Endodermal cell (in vitro differentiated cells): ENCODE measurements around the gene NPEPL1. TPM values are rescaled to one million over a fixed set of nuclear protein-coding genes. Genes with fewer than 3 reads are reported as not detected.
A peak's percentile ranks its signal among the peaks of the same experiment; 100 is the strongest.

ENCODE experiments used
- DNase-seq: peaks from one replicate; pipeline ENCODE4 v3.0.0-alpha.2; 2017
- H3K27ac ChIP-seq: 2 replicates; pipeline ENCODE4 v1.5.1; 2013; ENCODE audit warnings: mild to moderate bottlenecking, low read depth, low read length, moderate library complexity
- H3K27me3 ChIP-seq: 2 replicates; pipeline ENCODE4 v1.6.1; 2013; ENCODE audit warnings: mild to moderate bottlenecking, low read length, moderate library complexity; ENCODE audit not compliant: insufficient read depth, control insufficient read depth, poor library complexity, severe bottlenecking
- H3K36me3 ChIP-seq: 2 replicates; pipeline ENCODE4 v1.7.0; 2013; ENCODE audit warnings: mild to moderate bottlenecking, low read length, moderate library complexity; ENCODE audit not compliant: control insufficient read depth, insufficient read depth
- H3K4me1 ChIP-seq: one replicate; pipeline ENCODE4 v1.7.0; 2013; ENCODE audit warnings: low read length; ENCODE audit not compliant: control insufficient read depth, insufficient read depth
- H3K4me3 ChIP-seq: 2 replicates; pipeline ENCODE4 v1.5.1; 2013; ENCODE audit warnings: mild to moderate bottlenecking, low read length, moderate library complexity
- H3K9ac ChIP-seq: 2 replicates; pipeline ENCODE4 v1.6.1; 2013; ENCODE audit warnings: mild to moderate bottlenecking, low read length, moderate library complexity; ENCODE audit not compliant: poor library complexity, severe bottlenecking; ENCODE audit errors: extremely low read depth
- H3K9me3 ChIP-seq: 2 replicates; pipeline ENCODE4 v1.6.1; 2013; ENCODE audit warnings: mild to moderate bottlenecking, low read length, moderate library complexity; ENCODE audit not compliant: control insufficient read depth
- H3K27ac Mint-ChIP-seq: 2 replicates; pipeline ENCODE4 v1.8.0; 2020; ENCODE audit warnings: mixed read lengths
- H3K27me3 Mint-ChIP-seq: 2 replicates; pipeline ENCODE4 v1.8.0; 2021; ENCODE audit warnings: mild to moderate bottlenecking, mixed read lengths; ENCODE audit not compliant: insufficient read depth
- H3K36me3 Mint-ChIP-seq: 2 replicates; pipeline ENCODE4 v1.8.0; 2020; ENCODE audit warnings: low read depth, mixed read lengths
- H3K4me1 Mint-ChIP-seq: 2 replicates; pipeline ENCODE4 v1.8.0; 2020; ENCODE audit warnings: mixed read lengths
- H3K4me3 Mint-ChIP-seq: 2 replicates; pipeline ENCODE4 v1.8.0; 2020; ENCODE audit warnings: mild to moderate bottlenecking, moderate library complexity, mixed read lengths
- H3K9me3 Mint-ChIP-seq: 2 replicates; pipeline ENCODE4 v1.8.0; 2020; ENCODE audit warnings: mild to moderate bottlenecking, mixed read lengths
- CTCF ChIP-seq: fragments of 200-600 bp; sonication (generic); conservative IDR thresholded peaks from 2 replicates; pipeline ENCODE4 v1.5.0; 2021; ENCODE audit warnings: antibody characterized with exemption, mild to moderate bottlenecking
- WGBS, 2 experiments: methylation state at CpG; one replicate each; pipeline versions ENCODE4 v1.1.5 to v1.1.7; 2013; ENCODE audit warnings: missing lambda C conversion rate in 2 of 2, mixed read lengths in 1 of 2; ENCODE audit not compliant: insufficient coverage in 1 of 2, insufficient read length in 1 of 2; 5-methylcytosine and 5-hydroxymethylcytosine counted together
- total RNA-seq, 2 donors: library from RNA; stranded (reverse); fragmentation: NEBNext Ultra II Directional in 1 of 2; extraction: Animal tissue kit (Norgen Biotek cat#: 25700) in 1 of 2; gene quantifications; 2 replicates in 1 of 2; 3 replicates in 1 of 2; pipeline ENCODE4 v1.2.1, GENCODE V29; 2021

The NPEPL1 gene
- total RNA-seq, 2 donors from 2014 or later: 52.9 to 72.8 TPM

- TF ChIP-seq CTCF: no peak
- H3K4me3 Mint-ChIP-seq: no peak overlapping the region
- H3K36me3 ChIP-seq: peaks cover 36% of the 10 kb centered on the region
- no peaks in the 10 kb centered on the region for H3K4me1 ChIP-seq
- H3K4me1 Mint-ChIP-seq: no peaks in the 10 kb centered on the region
- H3K27ac Mint-ChIP-seq: no peak overlapping the region
- no peak overlapping the region for H3K27ac ChIP-seq
- H3K27me3 Mint-ChIP-seq: no peaks in the 10 kb centered on the region
- peak; percentile 38 for DNase-seq
- no peak overlapping the region for H3K4me3 ChIP-seq
- H3K9me3 Mint-ChIP-seq: peaks cover 14% of the 10 kb centered on the region
- 94 to 95% methylated on average over 13 to 23 of the region's 23 CpGs for WGBS, 2 experiments
- H3K9ac ChIP-seq: no peak overlapping the region
- H3K9me3 ChIP-seq: peaks cover 4% of the 10 kb centered on the region
- peaks cover 50% of the 10 kb centered on the region for H3K36me3 Mint-ChIP-seq
- no peaks in the 10 kb centered on the region for H3K27me3 ChIP-seq
Measured at GRCh38 chr20:58706975-58707681, 14.5 kb downstream of the NPEPL1 start.

- peaks cover 14% of the 10 kb centered on the region for H3K9me3 Mint-ChIP-seq
- WGBS, 2 experiments: 96% methylated on average over 9 to 10 of the region's 10 CpGs
- H3K4me3 Mint-ChIP-seq: no peak overlapping the region
- Histone ChIP-seq H3K27me3 (no peaks in the 10 kb centered on the region), H3K4me1 (no peaks in the 10 kb centered on the region), H3K4me3 (no peak overlapping the region), H3K36me3 (peaks cover 30% of the 10 kb centered on the region), H3K9me3 (peaks cover 4% of the 10 kb centered on the region), H3K27ac (no peak overlapping the region), H3K9ac (no peak overlapping the region)
- no peak for TF ChIP-seq CTCF
- peaks cover 44% of the 10 kb centered on the region for H3K36me3 Mint-ChIP-seq
- no peaks in the 10 kb centered on the region for H3K4me1 Mint-ChIP-seq
- H3K27me3 Mint-ChIP-seq: no peaks in the 10 kb centered on the region
- no peak overlapping the region for H3K27ac Mint-ChIP-seq
- no peak for DNase-seq
Measured at GRCh38 chr20:58707770-58708169, 15.2 kb downstream of the NPEPL1 start.

- H3K27me3 ChIP-seq: no peaks in the 10 kb centered on the region
- Mint-ChIP-seq H3K27ac (no peak overlapping the region), H3K4me1 (no peaks in the 10 kb centered on the region), H3K36me3 (peaks cover 38% of the 10 kb centered on the region), H3K27me3 (no peaks in the 10 kb centered on the region), H3K9me3 (peaks cover 11% of the 10 kb centered on the region), H3K4me3 (no peak overlapping the region)
- peaks cover 23% of the 10 kb centered on the region for H3K36me3 ChIP-seq
- no peak overlapping the region for H3K4me3 ChIP-seq
- DNase-seq: peak; percentile 46
- H3K9me3 ChIP-seq: peaks cover 3% of the 10 kb centered on the region
- no peak overlapping the region for H3K27ac ChIP-seq
- 95% methylated on average over 15 to 28 of the region's 28 CpGs for WGBS, 2 experiments
- no peak for TF ChIP-seq CTCF
- H3K9ac ChIP-seq: no peak overlapping the region
- no peaks in the 10 kb centered on the region for H3K4me1 ChIP-seq
Measured at GRCh38 chr20:58708246-58708931, 15.8 kb downstream of the NPEPL1 start.
